Choroid plexus epithelial cell (primary cell): ENCODE measurements around the gene SLC25A26.
"Not testable (repeated sequence)": the region's sequence is repeated elsewhere in the genome, so short reads cannot be mapped to it uniquely, and the experiment has no call there.

Source experiments
- DNase-seq: peaks from one replicate; pipeline ENCODE4 v3.0.0-alpha.2; 2010; ENCODE audit warnings: low read depth
- H3K4me3 ChIP-seq: 2 replicates; pipeline ENCODE4 v1.5.1; 2011; ENCODE audit warnings: low read depth, mild to moderate bottlenecking, control low read depth, low read length, moderate library complexity
- CTCF ChIP-seq: conservative IDR thresholded peaks from 2 replicates; pipeline ENCODE4 v1.5.1; 2011; ENCODE audit warnings: low read depth, mild to moderate bottlenecking, control low read depth, inconsistent platforms, low read length, moderate library complexity

Gene SLC25A26

GRCh38 chr3:66297900-66298299, 77.1 kb downstream of the SLC25A26 start:
- TF ChIP-seq CTCF: no peak
- no peak overlapping the region for H3K4me3 ChIP-seq

GRCh38 chr3:66298591-66298990, 77.8 kb downstream of the SLC25A26 start:
- no peak for TF ChIP-seq CTCF
- H3K4me3 ChIP-seq: no peak overlapping the region
- no peak for DNase-seq

More at GRCh38 chr3:66297900-66298299, 77.1 kb downstream of the SLC25A26 start:
- DNase-seq: peak; percentile 81

GRCh38 chr3:66299085-66299484, 78.3 kb downstream of the SLC25A26 start:
- not testable (repeated sequence) for H3K4me3 ChIP-seq, DNase-seq

GRCh38 chr3:66299891-66300290, 79.1 kb downstream of the SLC25A26 start:
- TF ChIP-seq CTCF: no peak
- peak; percentile 36 for DNase-seq
- no peak overlapping the region for H3K4me3 ChIP-seq

- no peak for DNase-seq
- H3K4me3 ChIP-seq: no peak overlapping the region
- no peak for TF ChIP-seq CTCF
These were observed 81.5 kb downstream of the SLC25A26 start for GRCh38 chr3:66302288-66302687.

- DNase-seq: no peak
- TF ChIP-seq CTCF: no peak
- no peak overlapping the region for H3K4me3 ChIP-seq
These were observed 82.7 kb downstream of the SLC25A26 start for GRCh38 chr3:66303491-66303901.

- H3K4me3 ChIP-seq: no peak overlapping the region
- DNase-seq: no peak
- TF ChIP-seq CTCF: no peak
These were observed 83.5 kb downstream of the SLC25A26 start for GRCh38 chr3:66304293-66304692.

GRCh38 chr3:66306086-66306485, 85.3 kb downstream of the SLC25A26 start:
- DNase-seq, H3K4me3 ChIP-seq: not testable (repeated sequence)

GRCh38 chr3:66306991-66307390, 86.2 kb downstream of the SLC25A26 start:
- H3K4me3 ChIP-seq, DNase-seq: not testable (repeated sequence)
